ENCODE data around the gene MEGF8. TPM values are rescaled to one million over a fixed set of nuclear protein-coding genes. Genes with fewer than 3 reads are reported as not detected.

Gene MEGF8
- total RNA-seq, 2 donors from 2014 or later, result 9.9 to 24.1 TPM

DNA sequence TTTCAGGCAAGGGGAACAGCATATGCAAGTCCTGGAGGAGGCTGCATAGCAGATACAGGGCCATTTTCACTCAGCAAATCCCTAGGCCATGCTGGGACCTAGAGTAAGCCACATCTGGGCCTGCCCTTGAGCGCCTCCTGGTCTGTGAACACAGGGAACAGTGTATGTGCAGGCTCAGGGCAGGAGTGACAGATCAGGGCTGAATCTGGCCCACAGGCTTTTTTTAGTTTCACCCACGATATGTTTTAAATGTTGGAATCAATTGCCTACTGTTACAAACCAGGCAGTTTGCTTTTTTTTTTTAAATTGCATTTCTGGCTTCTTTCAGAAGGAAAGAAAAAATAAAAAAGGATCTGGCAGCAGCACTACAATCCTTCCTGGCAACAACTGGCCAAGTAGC is 13.8 kb upstream of the MEGF8 start:
- Histone ChIP-seq H3K4me1 (peaks cover 15% of the 10 kb centered on the region), H3K4me3 (no peak overlapping the region), H3K27ac (no peak overlapping the region), H3K27me3 (no peaks in the 10 kb centered on the region), H3K36me3 (replicated peaks in 1 of 2; ENCODE audit: insufficient read depth in 1 of 2, low read depth in 2 of 2) (no peaks in the 10 kb centered on the region), H3K9me3 (no peaks in the 10 kb centered on the region)
- 57 to 67% methylated on average over 2 of the region's 2 CpGs for WGBS, 2 donors
- ATAC-seq (no peak), DNase-seq (no peak)
- intact Hi-C loops (cut with DNase I), result no loop called here
- TF ChIP-seq, protein P1, sequence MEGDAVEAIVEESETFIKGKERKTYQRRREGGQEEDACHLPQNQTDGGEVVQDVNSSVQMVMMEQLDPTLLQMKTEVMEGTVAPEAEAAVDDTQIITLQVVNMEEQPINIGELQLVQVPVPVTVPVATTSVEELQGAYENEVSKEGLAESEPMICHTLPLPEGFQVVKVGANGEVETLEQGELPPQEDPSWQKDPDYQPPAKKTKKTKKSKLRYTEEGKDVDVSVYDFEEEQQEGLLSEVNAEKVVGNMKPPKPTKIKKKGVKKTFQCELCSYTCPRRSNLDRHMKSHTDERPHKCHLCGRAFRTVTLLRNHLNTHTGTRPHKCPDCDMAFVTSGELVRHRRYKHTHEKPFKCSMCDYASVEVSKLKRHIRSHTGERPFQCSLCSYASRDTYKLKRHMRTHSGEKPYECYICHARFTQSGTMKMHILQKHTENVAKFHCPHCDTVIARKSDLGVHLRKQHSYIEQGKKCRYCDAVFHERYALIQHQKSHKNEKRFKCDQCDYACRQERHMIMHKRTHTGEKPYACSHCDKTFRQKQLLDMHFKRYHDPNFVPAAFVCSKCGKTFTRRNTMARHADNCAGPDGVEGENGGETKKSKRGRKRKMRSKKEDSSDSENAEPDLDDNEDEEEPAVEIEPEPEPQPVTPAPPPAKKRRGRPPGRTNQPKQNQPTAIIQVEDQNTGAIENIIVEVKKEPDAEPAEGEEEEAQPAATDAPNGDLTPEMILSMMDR (IDR thresholded peaks at IDR 0.05), result no peak
- TF ChIP-seq POLR2A (IDR thresholded peaks at IDR 0.05), result no peak

DNA sequence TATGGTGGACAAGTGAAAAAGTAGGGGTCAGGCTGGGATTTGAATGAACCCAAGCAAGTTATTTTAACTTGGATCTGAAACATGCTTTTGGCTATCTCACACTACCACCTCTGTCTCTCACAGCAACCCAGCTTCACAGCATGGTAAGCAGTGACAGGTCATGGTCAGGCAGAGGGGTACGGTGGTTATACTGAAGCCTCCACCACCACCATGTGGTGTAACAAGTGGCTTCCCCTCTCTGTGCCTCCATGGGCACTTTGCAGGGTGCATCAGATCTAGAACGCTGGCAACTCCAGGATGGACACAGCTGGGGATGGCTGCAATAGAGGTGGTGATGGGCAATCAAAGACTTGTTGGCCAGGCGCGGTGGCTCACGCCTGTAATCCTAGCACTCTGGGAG is 13.1 kb upstream of the MEGF8 start:
- no peak for DNase-seq
- Histone ChIP-seq H3K27ac (no peak overlapping the region), H3K36me3 (replicated peaks in 1 of 2; ENCODE audit: insufficient read depth in 1 of 2, low read depth in 2 of 2) (no peaks in the 10 kb centered on the region), H3K4me1 (peaks cover 15% of the 10 kb centered on the region), H3K4me3 (no peak overlapping the region), H3K27me3 (no peaks in the 10 kb centered on the region), H3K9me3 (no peaks in the 10 kb centered on the region)
- intact Hi-C loops (cut with DNase I), result no loop called here
- TF ChIP-seq, protein P1 (IDR thresholded peaks at IDR 0.05), result no peak
- ATAC-seq, result no peak
- WGBS, 2 donors, result 71 to 92% methylated on average over 3 to 5 of the region's 5 CpGs

DNA sequence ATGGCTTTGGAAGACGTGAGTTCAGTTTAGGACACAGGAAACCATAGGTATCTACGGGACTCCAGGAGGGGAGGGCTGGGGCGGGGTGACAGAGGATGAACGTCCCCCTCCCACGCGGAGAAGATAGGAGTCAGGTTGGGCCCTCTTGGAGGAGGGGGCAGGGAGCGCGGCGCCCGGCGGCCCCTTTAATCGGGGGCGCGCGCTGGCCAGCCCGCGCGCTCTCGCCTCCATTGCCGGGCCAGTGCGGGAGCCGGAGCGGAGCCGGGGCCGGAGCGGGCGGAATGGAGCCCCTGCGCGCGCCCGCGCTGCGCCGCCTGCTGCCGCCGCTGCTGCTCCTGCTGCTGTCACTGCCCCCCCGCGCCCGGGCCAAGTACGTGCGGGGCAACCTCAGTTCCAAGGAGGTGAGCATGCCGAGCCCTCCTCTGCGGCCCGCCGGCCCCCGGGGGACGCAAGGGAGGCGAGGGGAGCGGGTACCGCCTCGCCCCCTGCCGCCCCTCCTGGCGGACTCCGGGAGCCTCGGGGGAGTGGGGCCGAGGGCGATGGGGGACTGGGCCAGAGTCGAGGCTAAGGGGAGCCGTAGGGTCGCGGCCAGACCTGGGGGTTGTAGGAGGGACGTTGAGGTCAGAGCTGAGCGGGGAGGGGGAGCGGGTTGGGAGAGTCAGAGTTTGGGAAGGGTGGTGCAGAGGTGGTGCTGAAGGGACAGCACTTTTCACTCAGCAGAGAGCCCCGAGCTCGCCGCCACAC is 12.2 kb upstream of the MEGF8 start, which contains the start of gene TMEM145:
TSS of gene TMEM145 (plus strand) at position 214 of the 744 bp plus-strand sequence. CDS start at position 282, 68 bp downstream.
- DNase-seq (peak; percentile 57 to 77 (median 62)), ATAC-seq (peak; percentile 87)
- no peak for TF ChIP-seq POLR2A (IDR thresholded peaks at IDR 0.05)
- TF ChIP-seq, protein P1 (IDR thresholded peaks at IDR 0.05), result peak in 4 of 7 experiments; percentile 16 to 41 (median 31)
- no peaks in the 10 kb centered on the region for H3K9me3 ChIP-seq
- H3K27ac ChIP-seq, result no peak within 1 kb of the TSS
- H3K4me3 ChIP-seq, result peak within 1 kb of the TSS in 1 of 2 donors; percentile 46
- no peaks in the 10 kb centered on the region for H3K36me3 ChIP-seq (replicated peaks in 1 of 2; ENCODE audit: insufficient read depth in 1 of 2, low read depth in 2 of 2)
- H3K27me3 ChIP-seq, result no peaks in the 10 kb centered on the region
- intact Hi-C loops (cut with DNase I), result no loop called here
- 0 to 2% methylated on average over 14 to 58 of the region's 67 CpGs for WGBS, 2 donors
- H3K4me1 ChIP-seq, result peaks cover 15% of the 10 kb centered on the region

- DNase-seq, result no peak
- peaks cover 15% of the 10 kb centered on the region for H3K4me1 ChIP-seq
- intact Hi-C loops (cut with DNase I), result no loop called here
- 36 to 38% methylated on average over 23 to 26 of the region's 26 CpGs for WGBS, 2 donors
- TF ChIP-seq, protein P1 (IDR thresholded peaks at IDR 0.05), result no peak
- no peak for TF ChIP-seq POLR2A (IDR thresholded peaks at IDR 0.05)
- H3K4me3 ChIP-seq, result no peak overlapping the region
- no peak overlapping the region for H3K27ac ChIP-seq
- no peaks in the 10 kb centered on the region for H3K36me3 ChIP-seq (replicated peaks in 1 of 2; ENCODE audit: insufficient read depth in 1 of 2, low read depth in 2 of 2)
- no peak for ATAC-seq
- H3K27me3 ChIP-seq, result no peaks in the 10 kb centered on the region
- H3K9me3 ChIP-seq, result no peaks in the 10 kb centered on the region
Measured at GRCh38 chr19:42313840-42314755, 11.3 kb upstream of the MEGF8 start.
